SIG-M5 treated with dmso at 0.1 percent for 504 hours (cell line): ENCODE measurements around the gene PCID2.

ENCODE experiments used
- DNase-seq: peaks from one replicate; lab custom pipeline; 2025; ENCODE audit not compliant: unreplicated experiment; lab: John Stamatoyannopoulos, UW

The PCID2 gene

GRCh38 chr13:113150550-113151365, 57.7 kb downstream of the PCID2 start:
- no peak for DNase-seq

GRCh38 chr13:113149711-113150549, 58.5 kb downstream of the PCID2 start:
- DNase-seq = no peak

- no peak for DNase-seq
Observed at GRCh38 chr13:113148940-113149503, 59.4 kb downstream of the PCID2 start.

- DNase-seq = no peak
Observed at GRCh38 chr13:113148407-113148806, 60.1 kb downstream of the PCID2 start.

GRCh38 chr13:113147206-113147605, 61.3 kb downstream of the PCID2 start:
- no peak for DNase-seq

GRCh38 chr13:113146750-113147149, 61.7 kb downstream of the PCID2 start:
- DNase-seq = no peak

- no peak for DNase-seq
Observed at GRCh38 chr13:113145911-113146598, 62.4 kb downstream of the PCID2 start.

GRCh38 chr13:113145496-113145895, 63.0 kb downstream of the PCID2 start:
- DNase-seq = no peak

- DNase-seq = no peak
Observed at GRCh38 chr13:113144255-113144629, 64.2 kb downstream of the PCID2 start.

GRCh38 chr13:113143466-113144254, 64.8 kb downstream of the PCID2 start:
- DNase-seq = no peak

- DNase-seq = no peak
Observed at GRCh38 chr13:113142876-113143275, 65.6 kb downstream of the PCID2 start.

- DNase-seq = no peak
Observed at GRCh38 chr13:113141601-113141970, 66.9 kb downstream of the PCID2 start.

- DNase-seq = no peak
Observed at GRCh38 chr13:113140677-113141600, 67.5 kb downstream of the PCID2 start.

GRCh38 chr13:113139577-113139976, 68.9 kb downstream of the PCID2 start:
- DNase-seq = no peak

- no peak for DNase-seq
Observed at GRCh38 chr13:113138792-113139551, 69.5 kb downstream of the PCID2 start.

GRCh38 chr13:113137691-113138298, 70.7 kb downstream of the PCID2 start:
- DNase-seq = no peak

GRCh38 chr13:113135281-113135760, 73.1 kb downstream of the PCID2 start:
- no peak for DNase-seq
